Sciatic nerve (tissue), 2 donors: Measurements from ENCODE around the gene TRAK2. TPM values are rescaled to one million over a fixed set of nuclear protein-coding genes. Genes with fewer than 3 reads are reported as not detected.

Experiments
- ATAC-seq: fragments of 200-7000 bp; cut with Tn5 transposase; one replicate; pipeline ENCODE4 v1.9.1; 2020; ENCODE audit warnings: mild to moderate bottlenecking, moderate library complexity
- DNase-seq: peaks from one replicate; pipeline ENCODE4 v3.0.0-alpha.2; 2020; ENCODE audit warnings: low spot score
- intact Hi-C: fragments of 100-400 bp; cut with DNase I; formaldehyde crosslinking; loops from one replicate; pipeline ENCODE4 v1.14.2; 2022
- total RNA-seq: library from RNA; stranded (reverse); fragmentation: NEBNext Ultra II Directional; extraction: Animal tissue kit (Norgen Biotek cat#: 25700); gene quantifications from one replicate; pipeline ENCODE4 v1.2.1, GENCODE V29; 2021
- donor health status: DM: no; HTN: no; CAD: no.
- donor health status: DM: no; HTN: no; CAD: no.

Gene TRAK2
- total RNA-seq, 1 donor from 2014 or later, result 55.1 TPM

- no peak for ATAC-seq
- DNase-seq, result no peak
- intact Hi-C loops, result no loop called here
Observed at GRCh38 chr2:201343559-201343958, 107.7 kb downstream of the TRAK2 start.

- DNase-seq, result no peak
- intact Hi-C loops, result no loop called here
- no peak for ATAC-seq
Observed at GRCh38 chr2:201342923-201343322, 108.3 kb downstream of the TRAK2 start.

- DNase-seq (no peak), ATAC-seq (no peak)
- intact Hi-C loops, result no loop called here
Observed at GRCh38 chr2:201329409-201329808, 121.8 kb downstream of the TRAK2 start.

GRCh38 chr2:201327678-201328077 is 123.6 kb downstream of the TRAK2 start:
- no peak for DNase-seq
- intact Hi-C loops, result no loop called here
- no peak for ATAC-seq

Other genes starting within 250 kb of the TRAK2 start
- 12.1 TPM for gene CASP8, start 190.9 kb downstream of the TRAK2 start, total RNA-seq
- 5.4 TPM for gene FLACC1, start 94.1 kb downstream of the TRAK2 start, total RNA-seq
- gene STRADB, start 282 bp upstream of the TRAK2 start, total RNA-seq, result 44.6 TPM
- gene TMEM237, start 192.0 kb upstream of the TRAK2 start, total RNA-seq, result 21.8 TPM
- 0.27 TPM for gene MPP4, start 247.2 kb upstream of the TRAK2 start, total RNA-seq